GM12864 (cell line): ENCODE data around the gene KLK7.

ENCODE experiments used
- DNase-seq: peaks from one replicate; pipeline ENCODE4 v3.0.0-alpha.2; 2011; ENCODE audit warnings: low read depth
- H3K4me3 ChIP-seq: 2 replicates; pipeline ENCODE4 v1.5.1; 2011; ENCODE audit warnings: mild to moderate bottlenecking, low read depth, low read length, control low read depth
- TF ChIP-seq, protein P1 (sequence below): IDR thresholded peaks from 2 replicates; pipeline ENCODE4 v1.5.1; 2011; ENCODE audit warnings: low read depth, mild to moderate bottlenecking, moderate library complexity, low read length, control low read depth, inconsistent platforms; ENCODE audit errors: missing control alignments

The KLK7 gene

DNA sequence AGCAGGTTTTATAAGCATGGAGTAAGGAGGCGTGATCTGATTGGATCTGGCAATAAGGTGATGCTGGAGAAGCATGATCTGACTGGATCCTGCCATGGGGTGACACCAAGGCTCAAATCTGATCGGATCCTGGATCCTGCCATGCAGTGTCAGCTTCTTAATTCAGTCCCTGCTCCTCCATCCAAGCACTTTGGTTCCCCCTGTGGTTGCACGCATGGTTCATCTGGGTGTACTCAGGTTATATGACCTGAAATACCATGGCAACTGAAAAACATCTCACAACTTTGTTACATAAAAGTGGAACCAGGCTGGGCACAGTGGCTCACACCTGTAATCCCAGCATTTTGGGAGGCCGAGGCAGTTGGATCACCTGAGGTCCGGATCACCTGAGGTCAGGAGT lies 54.9 kb downstream of the KLK7 start:
- H3K4me3 ChIP-seq: no peak overlapping the region
- TF ChIP-seq, protein P1, sequence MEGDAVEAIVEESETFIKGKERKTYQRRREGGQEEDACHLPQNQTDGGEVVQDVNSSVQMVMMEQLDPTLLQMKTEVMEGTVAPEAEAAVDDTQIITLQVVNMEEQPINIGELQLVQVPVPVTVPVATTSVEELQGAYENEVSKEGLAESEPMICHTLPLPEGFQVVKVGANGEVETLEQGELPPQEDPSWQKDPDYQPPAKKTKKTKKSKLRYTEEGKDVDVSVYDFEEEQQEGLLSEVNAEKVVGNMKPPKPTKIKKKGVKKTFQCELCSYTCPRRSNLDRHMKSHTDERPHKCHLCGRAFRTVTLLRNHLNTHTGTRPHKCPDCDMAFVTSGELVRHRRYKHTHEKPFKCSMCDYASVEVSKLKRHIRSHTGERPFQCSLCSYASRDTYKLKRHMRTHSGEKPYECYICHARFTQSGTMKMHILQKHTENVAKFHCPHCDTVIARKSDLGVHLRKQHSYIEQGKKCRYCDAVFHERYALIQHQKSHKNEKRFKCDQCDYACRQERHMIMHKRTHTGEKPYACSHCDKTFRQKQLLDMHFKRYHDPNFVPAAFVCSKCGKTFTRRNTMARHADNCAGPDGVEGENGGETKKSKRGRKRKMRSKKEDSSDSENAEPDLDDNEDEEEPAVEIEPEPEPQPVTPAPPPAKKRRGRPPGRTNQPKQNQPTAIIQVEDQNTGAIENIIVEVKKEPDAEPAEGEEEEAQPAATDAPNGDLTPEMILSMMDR: no peak
- DNase-seq: no peak
